IgD-negative memory B cell (primary cell): Measurements from ENCODE around the gene FAAP100. TPM values are rescaled to one million over a fixed set of nuclear protein-coding genes. Genes with fewer than 3 reads are reported as not detected.

Experiments used
- H3K27ac Mint-ChIP-seq, 3 donors: one replicate each; pipeline ENCODE4 v1.8.0; 2020 to 2022; ENCODE audit warnings: mild to moderate bottlenecking in 3 of 3, mixed read lengths in 3 of 3, moderate library complexity in 1 of 3
- H3K27me3 Mint-ChIP-seq: one replicate; pipeline ENCODE4 v1.8.0; 2021; ENCODE audit warnings: mixed read lengths
- H3K36me3 Mint-ChIP-seq: one replicate; pipeline ENCODE4 v1.8.0; 2020; ENCODE audit warnings: mild to moderate bottlenecking, mixed read lengths
- H3K4me1 Mint-ChIP-seq, 3 donors: one replicate each; pipeline ENCODE4 v1.8.0; 2020 to 2022; ENCODE audit warnings: mixed read lengths in 3 of 3, mild to moderate bottlenecking in 1 of 3
- H3K4me3 Mint-ChIP-seq, 4 donors: one replicate each; pipeline ENCODE4 v1.8.0; 2020 to 2022; ENCODE audit warnings: mild to moderate bottlenecking in 4 of 4, mixed read lengths in 4 of 4, moderate library complexity in 3 of 4
- H3K9me3 Mint-ChIP-seq, 3 donors: one replicate each; pipeline ENCODE4 v1.8.0; 2020 to 2021; ENCODE audit warnings: mixed read lengths in 3 of 3, mild to moderate bottlenecking in 1 of 3
- polyA plus RNA-seq: library from polyadenylated mRNA; unstranded; fragments of 300-500 nt; fragmentation: Illumina TruSeq; gene quantifications from one replicate; pipeline ENCODE4 v1.2.3, GENCODE V29; 2021

Gene FAAP100
- polyA plus RNA-seq, 1 donor from 2014 or later, result 25.6 TPM

DNA sequence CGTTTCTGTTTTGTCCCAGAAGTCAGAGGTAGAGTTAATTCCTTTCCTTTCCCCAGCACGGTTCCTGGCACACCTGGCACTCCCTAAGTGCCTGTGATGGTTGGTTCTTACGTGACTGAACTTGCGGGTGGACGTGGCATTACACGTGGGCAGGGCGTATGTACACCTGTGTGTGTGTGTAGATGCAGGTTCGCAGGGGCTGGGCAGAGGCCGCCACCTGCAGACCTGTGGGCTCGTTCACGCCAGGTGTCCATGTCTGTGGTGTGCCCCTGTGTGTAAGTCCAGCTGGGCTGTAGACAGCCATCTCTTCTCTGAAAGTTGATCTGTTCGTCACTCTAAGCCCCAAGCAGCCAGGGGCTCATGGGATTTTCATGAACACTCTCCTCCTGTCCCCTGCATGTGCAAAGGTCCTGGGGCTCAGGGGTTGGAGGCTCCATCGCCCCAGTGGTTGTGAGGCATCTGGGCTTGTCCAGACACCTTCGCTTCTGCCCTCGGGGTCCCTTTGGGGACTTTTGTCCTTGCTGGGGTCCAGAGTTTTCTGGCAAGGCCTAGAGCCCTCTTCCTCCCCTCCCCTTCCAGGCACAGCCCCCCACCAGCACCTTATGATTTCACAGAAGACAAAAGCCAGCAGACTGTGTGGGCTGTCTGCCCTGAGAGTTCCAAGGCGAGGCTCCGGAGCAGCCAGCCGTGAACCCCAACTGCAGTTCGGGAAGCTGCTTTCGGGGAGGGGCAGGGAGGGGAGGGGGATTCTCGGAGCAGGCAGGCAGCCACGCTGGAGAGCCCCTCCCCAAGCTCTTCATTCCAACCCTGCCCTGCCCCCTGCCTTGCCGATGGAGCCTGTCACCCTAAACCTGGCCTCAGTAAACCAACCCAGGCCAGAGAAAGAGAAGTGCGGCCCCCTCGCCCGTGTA, 29.4 kb downstream of the FAAP100 start:
- Mint-ChIP-seq H3K4me1 (peaks cover 8 to 13% (median 12%) of the 10 kb centered on the region in 3 donors), H3K36me3 (no peaks in the 10 kb centered on the region), H3K27ac (peak overlapping the region in 1 of 3 donors; percentile 58), H3K4me3 (peak overlapping the region in 1 of 4 donors; percentile 32), H3K27me3 (no peaks in the 10 kb centered on the region), H3K9me3 (no peaks in the 10 kb centered on the region)

DNA sequence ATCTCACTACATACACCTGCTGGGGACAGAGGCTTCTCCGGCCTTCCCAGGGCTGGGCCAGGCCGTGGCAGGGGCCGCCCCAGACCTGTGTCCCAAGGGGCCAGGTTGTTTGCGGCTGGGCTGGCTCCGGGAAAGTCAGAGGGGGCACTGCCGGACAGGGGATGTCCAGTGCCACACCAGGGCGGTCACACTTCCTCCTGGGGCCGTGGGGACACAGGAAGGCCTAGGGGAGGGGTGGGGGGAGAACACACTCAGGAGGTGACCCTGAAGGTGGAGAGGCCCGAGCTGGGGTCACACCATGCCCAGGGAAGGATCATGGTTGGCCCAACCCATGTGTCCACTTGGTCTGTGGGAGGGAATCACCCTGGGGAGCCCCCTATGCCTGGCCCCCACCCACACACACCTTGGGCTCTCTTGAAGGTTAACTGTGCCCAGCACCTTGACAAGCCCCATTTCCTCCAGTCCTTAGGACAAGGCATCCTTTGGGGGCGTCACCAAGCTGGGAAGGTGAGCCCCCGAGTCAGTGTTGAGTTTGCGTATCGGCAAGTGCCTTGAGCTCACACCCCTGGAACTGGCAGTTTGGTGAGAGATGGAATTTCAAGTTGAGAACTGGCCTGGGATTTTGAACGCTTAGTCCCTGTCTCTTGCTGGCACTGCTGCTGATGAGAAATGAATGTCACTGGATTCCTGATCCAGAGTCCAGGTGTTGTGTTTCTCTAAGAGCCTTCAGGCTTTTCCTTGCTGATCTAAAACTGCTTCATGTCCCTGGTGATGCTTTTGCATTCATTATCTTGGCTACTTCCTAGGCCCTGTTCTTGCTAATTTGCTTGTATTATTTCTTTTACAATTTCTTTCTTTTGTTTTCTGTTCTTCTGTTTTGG, 31.9 kb downstream of the FAAP100 start:
- H3K9me3 Mint-ChIP-seq, result no peaks in the 10 kb centered on the region
- H3K27me3 Mint-ChIP-seq, result no peaks in the 10 kb centered on the region
- peak overlapping the region; percentile 61 to 90 (median 83) for H3K4me3 Mint-ChIP-seq
- H3K27ac Mint-ChIP-seq, result peak overlapping the region; percentile 62 to 86 (median 71)
- H3K4me1 Mint-ChIP-seq, result peaks cover 10 to 23% (median 17%) of the 10 kb centered on the region in 3 donors
- H3K36me3 Mint-ChIP-seq, result no peaks in the 10 kb centered on the region

DNA sequence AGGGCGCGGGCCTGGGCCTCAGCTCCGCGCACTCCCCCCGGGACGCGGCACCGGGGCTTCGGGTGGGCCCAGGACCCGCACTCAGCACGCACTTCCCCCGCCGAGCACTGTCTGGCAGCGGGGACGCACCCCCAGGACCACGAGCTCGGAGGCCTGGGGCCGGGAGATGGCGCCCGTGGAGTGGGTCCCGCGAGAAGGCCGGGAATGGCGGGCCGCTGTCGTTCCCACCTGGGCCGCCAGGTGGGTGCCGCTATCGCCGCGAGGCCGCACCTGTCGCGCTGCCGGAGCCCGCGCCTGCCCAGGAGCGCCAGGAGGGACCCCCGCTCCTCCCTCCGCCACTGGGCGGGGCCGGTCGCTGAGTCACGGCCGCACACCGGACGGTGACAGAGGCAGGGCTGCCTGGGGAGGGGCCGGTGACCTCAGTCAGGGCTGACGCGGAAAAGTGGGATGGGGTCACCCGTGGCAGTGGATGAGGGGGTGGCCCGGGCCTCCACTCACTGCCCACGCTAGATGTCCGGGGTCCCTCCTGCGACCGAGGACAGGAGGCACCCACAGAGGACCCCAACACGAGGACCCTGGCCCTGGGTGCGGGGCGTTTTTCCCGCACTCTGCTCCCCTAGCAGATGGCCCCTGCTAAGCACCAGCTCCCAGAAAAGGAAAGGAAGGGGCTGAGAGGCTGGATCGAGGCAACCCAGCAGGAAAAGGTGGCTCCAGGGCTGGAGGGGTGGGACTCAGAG, 32.7 kb downstream of the FAAP100 start:
- H3K4me3 Mint-ChIP-seq, result peak overlapping the region; percentile 63 to 89 (median 72)
- no peaks in the 10 kb centered on the region for H3K27me3 Mint-ChIP-seq
- no peaks in the 10 kb centered on the region for H3K36me3 Mint-ChIP-seq

GRCh38 chr17:81518785-81519283, 33.3 kb downstream of the FAAP100 start:
- peak overlapping the region; percentile 88 to 96 (median 91) for H3K4me3 Mint-ChIP-seq
- H3K9me3 Mint-ChIP-seq, result no peaks in the 10 kb centered on the region
- H3K36me3 Mint-ChIP-seq, result no peaks in the 10 kb centered on the region
- H3K27ac Mint-ChIP-seq, result peak overlapping the region; percentile 94 to 97 (median 96)
- no peaks in the 10 kb centered on the region for H3K27me3 Mint-ChIP-seq
- peaks cover 10 to 23% (median 17%) of the 10 kb centered on the region in 3 donors for H3K4me1 Mint-ChIP-seq

More for the DNA sequence above, 32.7 kb downstream of the FAAP100 start:
- Mint-ChIP-seq H3K4me1 (peaks cover 10 to 23% (median 17%) of the 10 kb centered on the region in 3 donors), H3K9me3 (no peaks in the 10 kb centered on the region), H3K27ac (peak overlapping the region; percentile 58 to 71 (median 62))

GRCh38 chr17:81518113-81518784, 33.9 kb downstream of the FAAP100 start:
- peak overlapping the region; percentile 88 to 96 (median 91) for H3K4me3 Mint-ChIP-seq
- H3K4me1 Mint-ChIP-seq, result peaks cover 10 to 23% (median 21%) of the 10 kb centered on the region in 3 donors
- H3K27ac Mint-ChIP-seq, result peak overlapping the region; percentile 94 to 97 (median 96)
- H3K36me3 Mint-ChIP-seq, result no peaks in the 10 kb centered on the region
- H3K9me3 Mint-ChIP-seq, result no peaks in the 10 kb centered on the region
- no peaks in the 10 kb centered on the region for H3K27me3 Mint-ChIP-seq

GRCh38 chr17:81517339-81518112, 34.6 kb downstream of the FAAP100 start:
- Mint-ChIP-seq H3K27ac (peak overlapping the region; percentile 94 to 97 (median 96)), H3K4me1 (peaks cover 10 to 23% (median 22%) of the 10 kb centered on the region in 3 donors)

DNA sequence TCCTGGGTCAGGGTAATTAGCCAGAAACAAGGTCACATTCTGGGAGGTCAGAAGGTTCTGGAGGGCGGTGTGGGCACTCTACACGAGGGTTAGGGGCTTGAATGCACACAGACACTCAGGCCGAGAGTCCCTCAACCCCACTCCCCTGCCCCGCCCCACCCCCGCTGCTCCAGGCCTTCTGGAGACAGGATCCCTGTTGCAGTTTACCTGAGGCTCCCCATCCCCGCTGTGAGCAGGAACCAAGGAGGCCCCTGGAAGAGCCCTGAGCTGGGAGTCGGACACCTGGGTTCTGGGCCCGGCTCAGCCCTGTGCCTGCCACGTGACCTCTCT, 35.2 kb downstream of the FAAP100 start:
- H3K27me3 Mint-ChIP-seq, result no peaks in the 10 kb centered on the region
- H3K4me1 Mint-ChIP-seq, result peaks cover 10 to 23% (median 22%) of the 10 kb centered on the region in 3 donors
- no peaks in the 10 kb centered on the region for H3K9me3 Mint-ChIP-seq
- H3K4me3 Mint-ChIP-seq, result peak overlapping the region; percentile 89 to 96 (median 94)
- peaks cover under 1% of the 10 kb centered on the region for H3K36me3 Mint-ChIP-seq
- H3K27ac Mint-ChIP-seq, result peak overlapping the region; percentile 94 to 97 (median 96)

More at GRCh38 chr17:81517339-81518112, 34.6 kb downstream of the FAAP100 start:
- no peaks in the 10 kb centered on the region for H3K36me3 Mint-ChIP-seq
- no peaks in the 10 kb centered on the region for H3K27me3 Mint-ChIP-seq
- no peaks in the 10 kb centered on the region for H3K9me3 Mint-ChIP-seq
- H3K4me3 Mint-ChIP-seq, result peak overlapping the region; percentile 88 to 96 (median 91)

DNA sequence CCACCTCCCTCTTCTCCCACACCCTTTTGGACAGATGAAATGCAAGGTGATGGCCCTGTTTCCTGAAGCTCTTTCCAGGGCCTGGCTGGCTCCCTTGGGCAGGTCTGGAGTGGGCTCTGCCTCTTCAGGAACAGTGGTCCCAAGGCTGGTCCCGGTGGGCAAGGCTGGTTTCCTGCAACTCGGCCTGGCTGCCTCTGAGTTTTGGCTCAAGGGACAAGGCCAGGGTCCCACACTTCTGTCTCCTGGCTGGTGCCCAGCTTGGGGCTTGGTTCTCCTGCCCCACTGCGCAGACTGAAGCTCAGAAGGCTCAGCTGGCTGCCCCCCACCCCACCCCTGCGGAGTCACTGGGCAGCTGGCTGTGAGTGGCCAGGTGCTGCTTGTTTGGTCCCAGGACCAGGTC, 35.7 kb downstream of the FAAP100 start:
- Mint-ChIP-seq H3K27ac (peak overlapping the region; percentile 94 to 97 (median 96)), H3K4me3 (peak overlapping the region; percentile 89 to 96 (median 94)), H3K4me1 (peaks cover 10 to 25% (median 22%) of the 10 kb centered on the region in 3 donors), H3K9me3 (no peaks in the 10 kb centered on the region), H3K27me3 (no peaks in the 10 kb centered on the region), H3K36me3 (peaks cover 6% of the 10 kb centered on the region)

- peak overlapping the region; percentile 92 to 97 (median 96) for H3K27ac Mint-ChIP-seq
- H3K4me1 Mint-ChIP-seq, result peaks cover 15 to 28% (median 28%) of the 10 kb centered on the region in 3 donors
- peak overlapping the region; percentile 89 to 96 (median 94) for H3K4me3 Mint-ChIP-seq
- peaks cover 14% of the 10 kb centered on the region for H3K36me3 Mint-ChIP-seq
- H3K9me3 Mint-ChIP-seq, result no peaks in the 10 kb centered on the region
- H3K27me3 Mint-ChIP-seq, result no peaks in the 10 kb centered on the region
Measured at GRCh38 chr17:81515530-81516041, 36.6 kb downstream of the FAAP100 start.

GRCh38 chr17:81514739-81515529, 37.2 kb downstream of the FAAP100 start:
- no peaks in the 10 kb centered on the region for H3K9me3 Mint-ChIP-seq
- peaks cover 19 to 32% (median 30%) of the 10 kb centered on the region in 3 donors for H3K4me1 Mint-ChIP-seq
- H3K36me3 Mint-ChIP-seq, result peaks cover 19% of the 10 kb centered on the region
- no peaks in the 10 kb centered on the region for H3K27me3 Mint-ChIP-seq
- peak overlapping the region; percentile 92 to 99 (median 93) for H3K27ac Mint-ChIP-seq
- H3K4me3 Mint-ChIP-seq, result peak overlapping the region; percentile 89 to 96 (median 94)

GRCh38 chr17:81514489-81514738, 37.7 kb downstream of the FAAP100 start:
- H3K4me3 Mint-ChIP-seq, result peak overlapping the region; percentile 86 to 99 (median 91)
- H3K9me3 Mint-ChIP-seq, result no peaks in the 10 kb centered on the region
- peaks cover 24% of the 10 kb centered on the region for H3K36me3 Mint-ChIP-seq
- peak overlapping the region; percentile 84 to 99 (median 95) for H3K27ac Mint-ChIP-seq
- H3K4me1 Mint-ChIP-seq, result peaks cover 24 to 38% (median 36%) of the 10 kb centered on the region in 3 donors
- no peaks in the 10 kb centered on the region for H3K27me3 Mint-ChIP-seq

- H3K4me3 Mint-ChIP-seq, result peak overlapping the region; percentile 86 to 99 (median 96)
- H3K27me3 Mint-ChIP-seq, result no peaks in the 10 kb centered on the region
- peaks cover 24% of the 10 kb centered on the region for H3K36me3 Mint-ChIP-seq
- no peaks in the 10 kb centered on the region for H3K9me3 Mint-ChIP-seq
- peaks cover 29 to 42% (median 41%) of the 10 kb centered on the region in 3 donors for H3K4me1 Mint-ChIP-seq
- H3K27ac Mint-ChIP-seq, result peak overlapping the region; percentile 95 to 99 (median 95)
Measured at GRCh38 chr17:81513753-81514488, 38.2 kb downstream of the FAAP100 start.
